ENCODE measurements around the gene GRK5.

DNA sequence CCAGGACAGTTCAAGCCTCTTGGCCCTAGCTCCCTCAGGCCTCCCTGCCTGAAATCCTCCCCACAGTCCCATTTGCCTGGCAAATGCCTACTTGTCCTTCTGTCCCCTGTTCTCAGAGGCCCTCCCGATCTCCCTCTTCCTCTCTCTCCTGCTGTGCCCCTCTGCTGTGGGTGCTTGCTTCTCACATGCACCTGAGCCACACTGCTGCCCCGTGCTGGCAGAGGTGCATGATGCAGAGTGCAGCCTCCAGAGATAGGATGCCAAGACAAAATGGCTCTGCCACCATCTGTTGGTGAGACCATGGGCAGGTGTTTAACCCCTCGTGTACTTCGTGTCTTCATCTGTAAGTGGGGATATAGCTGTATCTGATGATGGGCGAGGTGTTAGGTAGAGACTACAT, 176.8 kb downstream of the GRK5 start:
- TF ChIP-seq CTCF (IDR thresholded peaks at IDR 0.05 in 4 of 5, conservative IDR thresholded peaks at IDR 0.05 in 1 of 5) (no peak), POLR2A (IDR thresholded peaks at IDR 0.05) (no peak)
